HepG2 (cell line): ENCODE results near the gene BPIFB2. TPM values are rescaled to one million over a fixed set of nuclear protein-coding genes. Genes with fewer than 3 reads are reported as not detected.

Source experiments
- DMAP1 ChIP-seq: IDR thresholded peaks from 2 replicates; pipeline ENCODE4 v1.6.1; 2016
- FOXO1 ChIP-seq: sonication (generic); formaldehyde crosslinking; IDR thresholded peaks from 2 replicates; pipeline ENCODE4 v1.4.0; 2020; ENCODE audit warnings: missing genetic modification reagents
- GATAD2A ChIP-seq: IDR thresholded peaks from 2 replicates; pipeline ENCODE4 v1.6.1; 2016
- MIER2 ChIP-seq: IDR thresholded peaks from 2 replicates; pipeline ENCODE4 v1.6.1; 2016; ENCODE audit warnings: missing biosample characterization, missing genetic modification reagents
- NONO ChIP-seq, 2 experiments: fragments of 450-650 bp in 1 of 2; sonication (generic) in 1 of 2; formaldehyde crosslinking in 1 of 2; IDR thresholded peaks in 1 of 2; conservative IDR thresholded peaks in 1 of 2; 2 replicates each; pipeline versions ENCODE4 v1.6.1 to v1.8.0; 2017 to 2022; ENCODE audit warnings: mild to moderate bottlenecking in 1 of 2, missing genetic modification reagents in 1 of 2, moderate library complexity in 1 of 2
- RAD51 ChIP-seq: fragments of 450-650 bp; IDR thresholded peaks from 2 replicates; pipeline ENCODE4 v1.6.1; 2016; ENCODE audit warnings: borderline replicate concordance
- TCF7 ChIP-seq: sonication (generic); IDR thresholded peaks from 2 replicates; pipeline ENCODE4 v1.6.1; 2016; ENCODE audit warnings: antibody characterized with exemption, low read depth
- ZNF225 ChIP-seq: sonication (generic); formaldehyde crosslinking; IDR thresholded peaks from 2 replicates; pipeline ENCODE4 v1.4.0; 2020; ENCODE audit warnings: mild to moderate bottlenecking, missing genetic modification reagents
- ZNF253 ChIP-seq: sonication (generic); formaldehyde crosslinking; IDR thresholded peaks from 2 replicates; pipeline ENCODE4 v1.8.0; 2022; ENCODE audit warnings: mild to moderate bottlenecking, missing genetic modification reagents, borderline replicate concordance
- ZNF331 ChIP-seq: sonication (generic); formaldehyde crosslinking; IDR thresholded peaks from 2 replicates; pipeline ENCODE4 v1.4.0; 2020; ENCODE audit warnings: missing genetic modification reagents
- ZNF549 ChIP-seq: sonication (generic); formaldehyde crosslinking; IDR thresholded peaks from 2 replicates; pipeline ENCODE4 v1.5.0; 2020; ENCODE audit warnings: missing genetic modification reagents
- ZNF773 ChIP-seq: sonication (generic); formaldehyde crosslinking; IDR thresholded peaks from 2 replicates; pipeline ENCODE4 v1.4.0; 2020; ENCODE audit warnings: missing genetic modification reagents, borderline replicate concordance
- ZNF780A ChIP-seq: sonication (generic); formaldehyde crosslinking; IDR thresholded peaks from 2 replicates; pipeline ENCODE4 v1.8.0; 2022; ENCODE audit warnings: mild to moderate bottlenecking, missing genetic modification reagents, moderate library complexity
- polyA plus RNA-seq, 8 experiments: library from polyadenylated mRNA; depleted of rRNA in 3 of 8; stranded (reverse) in 7 of 8; unstranded in 1 of 8; fragments of >200 nt; fragmentation: Illumina TruSeq in 4 of 8; extraction: Trizol in 4 of 8; gene quantifications; 2 replicates each; pipeline versions ENCODE4 v1.2.1 to v1.2.3, GENCODE V29; 2011 to 2016; ENCODE audit warnings: low read depth in 4 of 8, missing spikeins in 1 of 8, mixed read lengths in 1 of 8; ENCODE audit not compliant: insufficient read depth in 1 of 8
- total RNA-seq, 5 experiments: library from RNA; depleted of rRNA; stranded (reverse); fragments of >200 nt; fragmentation: Illumina TruSeq; extraction: Trizol; gene quantifications; 2 replicates each; pipeline ENCODE4 v1.2.3, GENCODE V29; 2016; ENCODE audit warnings: low read depth in 1 of 5
- TF ChIP-seq, protein P1 (sequence below): sonication (generic); formaldehyde crosslinking; IDR thresholded peaks from 2 replicates; pipeline ENCODE4 v1.9.0; 2022; ENCODE audit warnings: missing genetic modification reagents, mild to moderate bottlenecking, borderline replicate concordance
- TF ChIP-seq, protein P2 (sequence below): sonication (generic); formaldehyde crosslinking; IDR thresholded peaks from 2 replicates; pipeline ENCODE4 v1.8.1; 2023; ENCODE audit warnings: mild to moderate bottlenecking, missing genetic modification reagents, borderline replicate concordance
- TF ChIP-seq, protein P3 (sequence below): sonication (generic); formaldehyde crosslinking; conservative IDR thresholded peaks from 2 replicates; pipeline ENCODE4 v1.4.0; 2020; ENCODE audit warnings: missing genetic modification reagents
- TF ChIP-seq, protein P4 (sequence below): sonication (generic); formaldehyde crosslinking; IDR thresholded peaks from 2 replicates; pipeline ENCODE4 v1.8.0; 2022; ENCODE audit warnings: missing genetic modification reagents, mild to moderate bottlenecking, moderate library complexity, borderline replicate concordance
- TF ChIP-seq, protein P5 (sequence below): sonication (generic); formaldehyde crosslinking; IDR thresholded peaks from 2 replicates; pipeline ENCODE4 v1.4.0; 2020; ENCODE audit warnings: mild to moderate bottlenecking, missing genetic modification reagents, borderline replicate concordance

Gene BPIFB2
- total and polyA plus RNA-seq, 2 of the 13 experiments (the other 11 are each of a cell fraction or from before 2014, with no cell fraction given) = 54.5 to 902 TPM

DNA sequence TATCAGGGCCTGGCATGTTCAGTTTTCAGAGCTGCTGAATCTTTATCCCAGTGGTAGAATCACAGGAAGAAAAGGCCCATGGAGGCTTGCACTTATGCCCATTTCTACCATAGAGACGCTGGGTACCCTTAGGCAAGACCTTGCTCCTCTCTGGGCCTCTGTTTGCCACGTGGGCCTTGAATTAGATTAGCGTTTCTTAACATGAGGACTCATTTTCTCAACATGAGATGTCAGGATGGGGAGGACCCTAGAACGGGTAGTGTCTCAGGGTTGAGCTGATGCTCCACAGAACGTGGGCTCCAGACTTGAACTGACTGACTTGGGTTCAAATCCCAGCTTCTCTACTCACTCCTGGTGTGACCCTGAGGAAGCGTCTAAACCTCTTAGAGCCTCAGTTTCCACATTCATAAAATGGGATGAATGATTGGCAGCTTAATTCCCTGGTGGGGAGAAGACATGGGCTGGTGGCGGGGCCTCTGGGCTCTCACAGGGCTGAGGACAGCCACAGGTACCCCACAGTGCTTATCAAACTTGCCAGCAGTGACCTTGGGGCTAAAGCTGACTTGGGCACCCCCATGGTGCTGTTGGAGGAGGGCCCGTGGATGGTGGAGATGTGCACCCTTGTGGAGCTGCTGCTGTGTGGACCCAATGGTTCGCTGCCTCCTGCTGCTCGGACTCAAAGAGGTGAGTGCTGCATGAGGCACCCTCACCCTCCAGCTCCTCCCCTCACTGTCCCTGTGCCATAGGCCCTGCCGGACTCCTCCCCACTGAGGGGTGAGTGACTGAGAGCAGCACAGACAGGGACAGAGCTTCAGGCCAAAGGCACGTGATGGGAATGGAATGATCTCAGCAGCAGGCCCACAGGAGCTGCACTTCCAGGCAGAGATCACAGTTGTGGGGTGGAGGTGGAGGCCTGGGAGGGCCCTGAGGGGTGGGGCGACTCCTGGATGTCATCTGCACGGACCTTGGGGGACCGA lies 31.5 kb upstream of the BPIFB2 start (continued):
- TF ChIP-seq, protein P1, sequence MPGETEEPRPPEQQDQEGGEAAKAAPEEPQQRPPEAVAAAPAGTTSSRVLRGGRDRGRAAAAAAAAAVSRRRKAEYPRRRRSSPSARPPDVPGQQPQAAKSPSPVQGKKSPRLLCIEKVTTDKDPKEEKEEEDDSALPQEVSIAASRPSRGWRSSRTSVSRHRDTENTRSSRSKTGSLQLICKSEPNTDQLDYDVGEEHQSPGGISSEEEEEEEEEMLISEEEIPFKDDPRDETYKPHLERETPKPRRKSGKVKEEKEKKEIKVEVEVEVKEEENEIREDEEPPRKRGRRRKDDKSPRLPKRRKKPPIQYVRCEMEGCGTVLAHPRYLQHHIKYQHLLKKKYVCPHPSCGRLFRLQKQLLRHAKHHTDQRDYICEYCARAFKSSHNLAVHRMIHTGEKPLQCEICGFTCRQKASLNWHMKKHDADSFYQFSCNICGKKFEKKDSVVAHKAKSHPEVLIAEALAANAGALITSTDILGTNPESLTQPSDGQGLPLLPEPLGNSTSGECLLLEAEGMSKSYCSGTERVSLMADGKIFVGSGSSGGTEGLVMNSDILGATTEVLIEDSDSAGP (CRISPR knock-in tag) = peak; percentile 27; the same call in 1 of the 2 replicates
- peak; percentile 42; the same call in 1 of the 2 replicates for TF ChIP-seq DMAP1 (CRISPR knock-in tag)
- peak; percentile 55 for TF ChIP-seq GATAD2A (CRISPR knock-in tag)
- 0 out of 2 replicates have a peak, but pooled peaks have one; percentile 49 for TF ChIP-seq ZNF780A (CRISPR knock-in tag)
- TF ChIP-seq ZNF549 (CRISPR knock-in tag) = no peak
- TF ChIP-seq ZNF225 (CRISPR knock-in tag) = no peak
- TF ChIP-seq ZNF331 (CRISPR knock-in tag) = peak; percentile 84
- no peak for TF ChIP-seq ZNF773
- TF ChIP-seq, protein P2, sequence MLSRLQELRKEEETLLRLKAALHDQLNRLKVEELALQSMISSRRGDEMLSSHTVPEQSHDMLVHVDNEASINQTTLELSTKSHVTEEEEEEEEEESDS (CRISPR knock-in tag) = no peak
- TF ChIP-seq, protein P3, sequence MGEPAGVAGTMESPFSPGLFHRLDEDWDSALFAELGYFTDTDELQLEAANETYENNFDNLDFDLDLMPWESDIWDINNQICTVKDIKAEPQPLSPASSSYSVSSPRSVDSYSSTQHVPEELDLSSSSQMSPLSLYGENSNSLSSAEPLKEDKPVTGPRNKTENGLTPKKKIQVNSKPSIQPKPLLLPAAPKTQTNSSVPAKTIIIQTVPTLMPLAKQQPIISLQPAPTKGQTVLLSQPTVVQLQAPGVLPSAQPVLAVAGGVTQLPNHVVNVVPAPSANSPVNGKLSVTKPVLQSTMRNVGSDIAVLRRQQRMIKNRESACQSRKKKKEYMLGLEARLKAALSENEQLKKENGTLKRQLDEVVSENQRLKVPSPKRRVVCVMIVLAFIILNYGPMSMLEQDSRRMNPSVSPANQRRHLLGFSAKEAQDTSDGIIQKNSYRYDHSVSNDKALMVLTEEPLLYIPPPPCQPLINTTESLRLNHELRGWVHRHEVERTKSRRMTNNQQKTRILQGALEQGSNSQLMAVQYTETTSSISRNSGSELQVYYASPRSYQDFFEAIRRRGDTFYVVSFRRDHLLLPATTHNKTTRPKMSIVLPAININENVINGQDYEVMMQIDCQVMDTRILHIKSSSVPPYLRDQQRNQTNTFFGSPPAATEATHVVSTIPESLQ = no peak
- TF ChIP-seq FOXO1 (CRISPR knock-in tag) = peak; percentile 25; the same call in 1 of the 2 replicates
- TF ChIP-seq, protein P4, sequence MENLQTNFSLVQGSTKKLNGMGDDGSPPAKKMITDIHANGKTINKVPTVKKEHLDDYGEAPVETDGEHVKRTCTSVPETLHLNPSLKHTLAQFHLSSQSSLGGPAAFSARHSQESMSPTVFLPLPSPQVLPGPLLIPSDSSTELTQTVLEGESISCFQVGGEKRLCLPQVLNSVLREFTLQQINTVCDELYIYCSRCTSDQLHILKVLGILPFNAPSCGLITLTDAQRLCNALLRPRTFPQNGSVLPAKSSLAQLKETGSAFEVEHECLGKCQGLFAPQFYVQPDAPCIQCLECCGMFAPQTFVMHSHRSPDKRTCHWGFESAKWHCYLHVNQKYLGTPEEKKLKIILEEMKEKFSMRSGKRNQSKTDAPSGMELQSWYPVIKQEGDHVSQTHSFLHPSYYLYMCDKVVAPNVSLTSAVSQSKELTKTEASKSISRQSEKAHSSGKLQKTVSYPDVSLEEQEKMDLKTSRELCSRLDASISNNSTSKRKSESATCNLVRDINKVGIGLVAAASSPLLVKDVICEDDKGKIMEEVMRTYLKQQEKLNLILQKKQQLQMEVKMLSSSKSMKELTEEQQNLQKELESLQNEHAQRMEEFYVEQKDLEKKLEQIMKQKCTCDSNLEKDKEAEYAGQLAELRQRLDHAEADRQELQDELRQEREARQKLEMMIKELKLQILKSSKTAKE (CRISPR knock-in tag) = 0 out of 2 replicates have a peak, but pooled peaks have one; percentile 37
- TF ChIP-seq, protein P5, sequence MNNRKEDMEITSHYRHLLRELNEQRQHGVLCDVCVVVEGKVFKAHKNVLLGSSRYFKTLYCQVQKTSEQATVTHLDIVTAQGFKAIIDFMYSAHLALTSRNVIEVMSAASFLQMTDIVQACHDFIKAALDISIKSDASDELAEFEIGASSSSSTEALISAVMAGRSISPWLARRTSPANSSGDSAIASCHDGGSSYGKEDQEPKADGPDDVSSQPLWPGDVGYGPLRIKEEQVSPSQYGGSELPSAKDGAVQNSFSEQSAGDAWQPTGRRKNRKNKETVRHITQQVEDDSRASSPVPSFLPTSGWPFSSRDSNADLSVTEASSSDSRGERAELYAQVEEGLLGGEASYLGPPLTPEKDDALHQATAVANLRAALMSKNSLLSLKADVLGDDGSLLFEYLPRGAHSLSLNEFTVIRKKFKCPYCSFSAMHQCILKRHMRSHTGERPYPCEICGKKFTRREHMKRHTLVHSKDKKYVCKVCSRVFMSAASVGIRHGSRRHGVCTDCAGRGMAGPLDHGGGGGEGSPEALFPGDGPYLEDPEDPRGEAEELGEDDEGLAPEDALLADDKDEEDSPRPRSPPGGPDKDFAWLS (CRISPR knock-in tag) = no peak
- TF ChIP-seq NONO (IDR thresholded peaks at IDR 0.05) = no peak
- TF ChIP-seq NONO (CRISPR knock-in tag; conservative IDR thresholded peaks at IDR 0.05) = peak; percentile 44; the same call in 1 of the 2 replicates
- TF ChIP-seq TCF7 = no peak
- no peak for TF ChIP-seq MIER2 (CRISPR knock-in tag)
- TF ChIP-seq RAD51 = peak; percentile 45
- no peak for TF ChIP-seq ZNF253
